GM19328 (cell line): Measurements from ENCODE around the gene PAPPA2.

Experiments
- ATAC-seq: cut with Tn5 transposase; IDR thresholded peaks from one replicate; pipeline ENCODE4 v1.9.1; 2021; ENCODE audit warnings: mild to moderate bottlenecking, moderate library complexity; ENCODE audit not compliant: unreplicated experiment

The PAPPA2 gene

GRCh38 chr1:176847052-176847451 is 384.1 kb downstream of the PAPPA2 start:
- no peak for ATAC-seq

- ATAC-seq = no peak
Measured at GRCh38 chr1:176849281-176849680, 386.3 kb downstream of the PAPPA2 start.

- no peak for ATAC-seq
Measured at GRCh38 chr1:176850871-176851270, 387.9 kb downstream of the PAPPA2 start.

- no peak for ATAC-seq
Measured at GRCh38 chr1:176852124-176852523, 389.1 kb downstream of the PAPPA2 start.

- ATAC-seq = no peak
Measured at GRCh38 chr1:176853503-176853902, 390.5 kb downstream of the PAPPA2 start.

- no peak for ATAC-seq
Measured at GRCh38 chr1:176854121-176854520, 391.1 kb downstream of the PAPPA2 start.

- no peak for ATAC-seq
Measured at GRCh38 chr1:176854758-176855745, 392.1 kb downstream of the PAPPA2 start.

GRCh38 chr1:176857632-176858031 is 394.7 kb downstream of the PAPPA2 start:
- ATAC-seq = no peak

- no peak for ATAC-seq
Measured at GRCh38 chr1:176858433-176858916, 395.5 kb downstream of the PAPPA2 start.

- no peak for ATAC-seq
Measured at GRCh38 chr1:176863613-176864012, 400.6 kb downstream of the PAPPA2 start.

- no peak for ATAC-seq
Measured at GRCh38 chr1:176864211-176864610, 401.2 kb downstream of the PAPPA2 start.

GRCh38 chr1:176866011-176866714 is 403.2 kb downstream of the PAPPA2 start:
- no peak for ATAC-seq

- no peak for ATAC-seq
Measured at GRCh38 chr1:176869577-176869976, 406.6 kb downstream of the PAPPA2 start.

- no peak for ATAC-seq
Measured at GRCh38 chr1:176876966-176877515, 414.1 kb downstream of the PAPPA2 start.

GRCh38 chr1:176877557-176877956 is 414.6 kb downstream of the PAPPA2 start:
- no peak for ATAC-seq

- ATAC-seq = no peak
Measured at GRCh38 chr1:176878750-176879536, 416.0 kb downstream of the PAPPA2 start.

GRCh38 chr1:176879784-176880620 is 417.0 kb downstream of the PAPPA2 start:
- ATAC-seq = no peak

GRCh38 chr1:176880955-176881595 is 418.1 kb downstream of the PAPPA2 start:
- no peak for ATAC-seq

GRCh38 chr1:176884286-176884685 is 421.3 kb downstream of the PAPPA2 start:
- no peak for ATAC-seq
